HepG2 (cell line): ENCODE results near the gene CBLB. TPM values are rescaled to one million over a fixed set of nuclear protein-coding genes. Genes with fewer than 3 reads are reported as not detected.

Experiments
- CBFB ChIP-seq: sonication (generic); formaldehyde crosslinking; IDR thresholded peaks from 2 replicates; pipeline ENCODE4 v1.4.0; 2020; ENCODE audit warnings: missing genetic modification reagents
- CENPT ChIP-seq: sonication (generic); formaldehyde crosslinking; IDR thresholded peaks from 2 replicates; pipeline ENCODE4 v1.8.0; 2022; ENCODE audit warnings: low read depth, mild to moderate bottlenecking, moderate library complexity, missing genetic modification reagents
- FOXA1 ChIP-seq, 2 experiments: fragments of 450-650 bp in 1 of 2; sonication (generic) in 1 of 2; formaldehyde crosslinking in 1 of 2; IDR thresholded peaks; 2 replicates each; pipeline versions ENCODE4 v1.4.0 to v1.6.1; 2016 to 2020; ENCODE audit warnings: missing genetic modification reagents in 1 of 2
- FOXA3 ChIP-seq: IDR thresholded peaks from 2 replicates; pipeline ENCODE4 v1.6.1; 2016; ENCODE audit warnings: missing genetic modification reagents, missing compliant biosample characterization
- HIC2 ChIP-seq: sonication (generic); formaldehyde crosslinking; IDR thresholded peaks from 2 replicates; pipeline ENCODE4 v1.9.0; 2022; ENCODE audit warnings: low read depth, missing genetic modification reagents
- NR2F2 ChIP-seq: IDR thresholded peaks from 2 replicates; pipeline ENCODE4 v1.6.1; 2012; ENCODE audit warnings: low read depth, inconsistent platforms, borderline replicate concordance
- PLRG1 ChIP-seq: fragments of 450-650 bp; conservative IDR thresholded peaks from 2 replicates; pipeline ENCODE4 v1.6.1; 2016
- RNF219 ChIP-seq: sonication (generic); formaldehyde crosslinking; IDR thresholded peaks from 2 replicates; pipeline ENCODE4 v1.5.0; 2020; ENCODE audit warnings: mild to moderate bottlenecking, missing genetic modification reagents
- SOX6 ChIP-seq, 2 experiments: fragments of 450-650 bp in 1 of 2; sonication (generic) in 1 of 2; formaldehyde crosslinking in 1 of 2; IDR thresholded peaks; 2 replicates each; pipeline versions ENCODE4 v1.4.0 to v1.6.1; 2017 to 2020; ENCODE audit warnings: antibody characterized with exemption in 1 of 2, mild to moderate bottlenecking in 1 of 2, missing genetic modification reagents in 1 of 2
- SRSF9 ChIP-seq: fragments of 200-400 bp; formaldehyde crosslinking; IDR thresholded peaks from 2 replicates; pipeline ENCODE4 v1.6.1; 2018; ENCODE audit warnings: borderline replicate concordance, mild to moderate bottlenecking, low read depth, low read length; ENCODE audit not compliant: insufficient read depth, poor library complexity, severe bottlenecking
- ZNF296 ChIP-seq: sonication (generic); formaldehyde crosslinking; conservative IDR thresholded peaks from 2 replicates; pipeline ENCODE4 v1.5.0; 2020; ENCODE audit warnings: mild to moderate bottlenecking, missing genetic modification reagents
- ZNF749 ChIP-seq: sonication (generic); formaldehyde crosslinking; IDR thresholded peaks from 2 replicates; pipeline ENCODE4 v1.8.0; 2022; ENCODE audit warnings: mild to moderate bottlenecking, missing genetic modification reagents, moderate library complexity, borderline replicate concordance
- ZNF891 ChIP-seq: sonication (generic); formaldehyde crosslinking; IDR thresholded peaks from 2 replicates; pipeline ENCODE4 v1.5.0; 2020; ENCODE audit warnings: mild to moderate bottlenecking, missing genetic modification reagents
- polyA plus RNA-seq, 8 experiments: library from polyadenylated mRNA; depleted of rRNA in 3 of 8; stranded (reverse) in 7 of 8; unstranded in 1 of 8; fragments of >200 nt; fragmentation: Illumina TruSeq in 4 of 8; extraction: Trizol in 4 of 8; gene quantifications; 2 replicates each; pipeline versions ENCODE4 v1.2.1 to v1.2.3, GENCODE V29; 2011 to 2016; ENCODE audit warnings: low read depth in 4 of 8, missing spikeins in 1 of 8, mixed read lengths in 1 of 8; ENCODE audit not compliant: insufficient read depth in 1 of 8
- total RNA-seq, 5 experiments: library from RNA; depleted of rRNA; stranded (reverse); fragments of >200 nt; fragmentation: Illumina TruSeq; extraction: Trizol; gene quantifications; 2 replicates each; pipeline ENCODE4 v1.2.3, GENCODE V29; 2016; ENCODE audit warnings: low read depth in 1 of 5
- TF ChIP-seq, protein P1 (sequence below): sonication (generic); formaldehyde crosslinking; IDR thresholded peaks from 2 replicates; pipeline ENCODE4 v1.4.0; 2020; ENCODE audit warnings: missing genetic modification reagents
- TF ChIP-seq, protein P2 (sequence below): sonication (generic); formaldehyde crosslinking; conservative IDR thresholded peaks from 2 replicates; pipeline ENCODE4 v1.8.0; 2022; ENCODE audit warnings: mild to moderate bottlenecking, moderate library complexity, missing genetic modification reagents
- TF ChIP-seq, protein P3 (sequence below): sonication (generic); formaldehyde crosslinking; IDR thresholded peaks from 2 replicates; pipeline ENCODE4 v1.9.0; 2021; ENCODE audit warnings: missing genetic modification reagents, borderline replicate concordance
- TF ChIP-seq, protein P4 (sequence below), 2 experiments: sonication (generic) in 1 of 2; formaldehyde crosslinking in 1 of 2; IDR thresholded peaks; 2 replicates each; pipeline versions ENCODE4 v1.4.0 to v1.6.1; 2018 to 2020; ENCODE audit warnings: missing genetic modification reagents in 2 of 2, borderline replicate concordance in 1 of 2, low read depth in 1 of 2, mild to moderate bottlenecking in 1 of 2, missing biosample characterization in 1 of 2

The CBLB gene
- total and polyA plus RNA-seq, 2 of the 13 experiments (the other 11 are each of a cell fraction or from before 2014, with no cell fraction given): 9.8 to 16.4 TPM

DNA sequence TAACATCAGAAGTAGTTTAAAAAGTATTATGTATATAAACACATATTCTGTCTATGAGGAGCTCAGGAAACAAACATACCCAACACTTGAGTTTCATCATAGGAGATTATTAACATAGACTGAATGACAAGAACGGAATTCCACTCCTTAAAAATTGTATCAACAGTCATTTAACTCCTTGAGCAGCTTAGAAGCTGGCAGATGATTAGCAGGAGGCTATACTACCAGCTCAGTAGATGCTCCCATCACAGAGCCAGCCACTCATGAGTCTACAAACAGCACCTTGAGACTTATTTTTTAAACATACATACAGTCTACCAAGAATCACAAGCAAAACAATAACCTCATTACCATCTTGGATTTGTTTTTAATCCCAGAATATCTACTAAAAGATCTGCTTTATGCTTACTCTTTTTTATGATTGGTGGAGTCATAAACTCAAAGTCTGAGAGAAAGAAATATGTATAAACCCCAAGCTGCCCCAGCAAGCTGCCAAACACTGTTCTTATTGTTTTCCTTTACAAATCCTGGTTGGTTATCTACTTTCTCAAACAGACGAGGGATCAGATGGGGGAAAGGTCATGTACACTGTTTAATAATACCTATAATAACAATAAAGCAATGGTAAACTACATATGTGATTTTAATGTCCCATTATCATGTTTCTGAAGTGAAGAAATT is 59.5 kb downstream of the CBLB start (continued):
- no peak for TF ChIP-seq CENPT (CRISPR knock-in tag)
- TF ChIP-seq FOXA1 (IDR thresholded peaks at IDR 0.05): no peak
- 0 out of 2 replicates have a peak, but pooled peaks have one; percentile 7 for TF ChIP-seq FOXA1 (CRISPR knock-in tag; IDR thresholded peaks at IDR 0.05)
- no peak for TF ChIP-seq CBFB
- TF ChIP-seq SRSF9: no peak
- no peak for TF ChIP-seq PLRG1
- TF ChIP-seq ZNF891: no peak
- no peak for TF ChIP-seq ZNF749 (CRISPR knock-in tag)
- TF ChIP-seq, protein P1, sequence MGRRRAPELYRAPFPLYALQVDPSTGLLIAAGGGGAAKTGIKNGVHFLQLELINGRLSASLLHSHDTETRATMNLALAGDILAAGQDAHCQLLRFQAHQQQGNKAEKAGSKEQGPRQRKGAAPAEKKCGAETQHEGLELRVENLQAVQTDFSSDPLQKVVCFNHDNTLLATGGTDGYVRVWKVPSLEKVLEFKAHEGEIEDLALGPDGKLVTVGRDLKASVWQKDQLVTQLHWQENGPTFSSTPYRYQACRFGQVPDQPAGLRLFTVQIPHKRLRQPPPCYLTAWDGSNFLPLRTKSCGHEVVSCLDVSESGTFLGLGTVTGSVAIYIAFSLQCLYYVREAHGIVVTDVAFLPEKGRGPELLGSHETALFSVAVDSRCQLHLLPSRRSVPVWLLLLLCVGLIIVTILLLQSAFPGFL (CRISPR knock-in tag): no peak
- TF ChIP-seq, protein P2, sequence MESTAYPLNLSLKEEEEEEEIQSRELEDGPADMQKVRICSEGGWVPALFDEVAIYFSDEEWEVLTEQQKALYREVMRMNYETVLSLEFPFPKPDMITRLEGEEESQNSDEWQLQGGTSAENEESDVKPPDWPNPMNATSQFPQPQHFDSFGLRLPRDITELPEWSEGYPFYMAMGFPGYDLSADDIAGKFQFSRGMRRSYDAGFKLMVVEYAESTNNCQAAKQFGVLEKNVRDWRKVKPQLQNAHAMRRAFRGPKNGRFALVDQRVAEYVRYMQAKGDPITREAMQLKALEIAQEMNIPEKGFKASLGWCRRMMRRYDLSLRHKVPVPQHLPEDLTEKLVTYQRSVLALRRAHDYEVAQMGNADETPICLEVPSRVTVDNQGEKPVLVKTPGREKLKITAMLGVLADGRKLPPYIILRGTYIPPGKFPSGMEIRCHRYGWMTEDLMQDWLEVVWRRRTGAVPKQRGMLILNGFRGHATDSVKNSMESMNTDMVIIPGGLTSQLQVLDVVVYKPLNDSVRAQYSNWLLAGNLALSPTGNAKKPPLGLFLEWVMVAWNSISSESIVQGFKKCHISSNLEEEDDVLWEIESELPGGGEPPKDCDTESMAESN (CRISPR knock-in tag): no peak
- no peak for TF ChIP-seq RNF219 (CRISPR knock-in tag)
- TF ChIP-seq HIC2 (CRISPR knock-in tag): no peak
- TF ChIP-seq FOXA3 (CRISPR knock-in tag): peak; percentile 51; the same call in 1 of the 2 replicates
- no peak for TF ChIP-seq ZNF296 (CRISPR knock-in tag)
- peak; percentile 41; the same call in 1 of the 2 replicates for TF ChIP-seq NR2F2
- TF ChIP-seq, protein P3, sequence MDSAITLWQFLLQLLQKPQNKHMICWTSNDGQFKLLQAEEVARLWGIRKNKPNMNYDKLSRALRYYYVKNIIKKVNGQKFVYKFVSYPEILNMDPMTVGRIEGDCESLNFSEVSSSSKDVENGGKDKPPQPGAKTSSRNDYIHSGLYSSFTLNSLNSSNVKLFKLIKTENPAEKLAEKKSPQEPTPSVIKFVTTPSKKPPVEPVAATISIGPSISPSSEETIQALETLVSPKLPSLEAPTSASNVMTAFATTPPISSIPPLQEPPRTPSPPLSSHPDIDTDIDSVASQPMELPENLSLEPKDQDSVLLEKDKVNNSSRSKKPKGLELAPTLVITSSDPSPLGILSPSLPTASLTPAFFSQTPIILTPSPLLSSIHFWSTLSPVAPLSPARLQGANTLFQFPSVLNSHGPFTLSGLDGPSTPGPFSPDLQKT: no peak
- no peak for TF ChIP-seq SOX6 (IDR thresholded peaks at IDR 0.05)
- TF ChIP-seq SOX6 (CRISPR knock-in tag; IDR thresholded peaks at IDR 0.05): peak; percentile 76
- TF ChIP-seq, protein P4, sequence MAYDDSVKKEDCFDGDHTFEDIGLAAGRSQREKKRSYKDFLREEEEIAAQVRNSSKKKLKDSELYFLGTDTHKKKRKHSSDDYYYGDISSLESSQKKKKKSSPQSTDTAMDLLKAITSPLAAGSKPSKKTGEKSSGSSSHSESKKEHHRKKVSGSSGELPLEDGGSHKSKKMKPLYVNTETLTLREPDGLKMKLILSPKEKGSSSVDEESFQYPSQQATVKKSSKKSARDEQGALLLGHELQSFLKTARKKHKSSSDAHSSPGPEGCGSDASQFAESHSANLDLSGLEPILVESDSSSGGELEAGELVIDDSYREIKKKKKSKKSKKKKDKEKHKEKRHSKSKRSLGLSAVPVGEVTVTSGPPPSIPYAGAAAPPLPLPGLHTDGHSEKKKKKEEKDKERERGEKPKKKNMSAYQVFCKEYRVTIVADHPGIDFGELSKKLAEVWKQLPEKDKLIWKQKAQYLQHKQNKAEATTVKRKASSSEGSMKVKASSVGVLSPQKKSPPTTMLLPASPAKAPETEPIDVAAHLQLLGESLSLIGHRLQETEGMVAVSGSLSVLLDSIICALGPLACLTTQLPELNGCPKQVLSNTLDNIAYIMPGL (CRISPR knock-in tag; IDR thresholded peaks at IDR 0.05; ENCODE audit: borderline replicate concordance in 1 of 2, low read depth in 1 of 2): no peak
